ENCODE results near the gene ZNF705A. TPM values are rescaled to one million over a fixed set of nuclear protein-coding genes. Genes with fewer than 3 reads are reported as not detected.
A peak's percentile ranks its signal among the peaks of the same experiment; 100 is the strongest.
"Not testable (repeated sequence)": the region's sequence is repeated elsewhere in the genome, so short reads cannot be mapped to it uniquely, and the experiment has no call there.

The ZNF705A gene
- not detected for total RNA-seq
- long read RNA-seq, result 0 reads

GRCh38 chr12:8156845-8157244 is at the start of gene ZNF705A:
Gene ZNF705A (plus strand): TSS chr12:8157015. CDS start chr12:8172626, 15,611 bp downstream.
- DNase-seq, result no peak
- intact Hi-C loops (cut with DNase I), result no loop called here
- ATAC-seq, result no peak

- intact Hi-C loops (cut with DNase I), result loop anchor here (2.0 to 10.0 kb wide), 2 partner anchors 124 to 126 kb away; no protein-coding TSS in a partner anchor
- DNase-seq, result peak; percentile 77
- ATAC-seq, result peak; percentile 68 to 71
These were observed 47.9 kb upstream of the ZNF705A start for GRCh38 chr12:8108808-8109398.

DNA sequence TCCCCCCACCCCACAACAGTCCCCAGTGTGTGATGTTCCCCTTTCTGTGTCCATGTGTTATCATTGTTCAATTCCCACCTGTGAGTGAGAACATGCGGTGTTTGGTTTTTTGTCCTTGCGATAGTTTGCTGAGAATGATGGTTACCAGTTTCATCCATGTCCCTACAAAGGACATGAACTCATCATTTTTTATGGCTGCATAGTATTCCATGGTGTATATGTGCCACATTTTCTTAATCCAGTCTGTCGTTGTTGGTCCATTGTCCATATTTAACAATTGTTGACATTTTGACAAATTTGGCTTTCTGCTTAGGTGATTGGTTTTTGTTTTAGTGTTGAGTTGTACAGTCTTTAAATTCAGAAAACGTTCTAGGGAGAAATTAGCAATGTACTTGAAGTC is 43.7 kb upstream of the ZNF705A start:
- intact Hi-C loops (cut with DNase I), result not testable (repeated sequence)

DNA sequence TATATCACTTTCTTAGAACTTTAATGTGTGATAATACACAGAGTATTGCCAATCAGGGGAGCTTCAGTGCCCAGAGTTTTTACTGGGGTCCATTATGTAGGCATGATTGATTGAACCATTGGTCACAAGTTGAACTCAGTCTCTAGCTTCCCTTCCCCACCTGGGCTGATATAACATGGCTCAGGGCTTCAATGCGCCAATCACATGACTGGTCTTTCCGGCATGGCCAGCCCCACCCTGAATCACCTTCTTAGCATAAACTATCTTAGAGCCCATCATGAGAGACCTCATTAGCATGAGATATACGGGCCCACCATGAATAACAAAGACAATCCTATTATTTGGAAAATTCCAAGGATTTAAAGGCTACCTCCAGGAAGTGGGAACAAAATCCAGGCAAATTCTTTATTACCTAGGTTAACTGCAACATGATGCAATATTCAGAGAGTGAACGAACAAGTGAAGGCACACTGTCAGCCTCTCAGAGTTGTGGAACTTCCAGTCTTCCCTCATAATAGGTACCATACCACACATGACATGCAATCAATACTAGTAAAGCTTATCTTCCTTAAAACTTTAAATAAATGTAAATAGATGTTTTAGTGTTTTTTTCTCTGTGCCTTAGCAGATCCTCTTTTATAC is 36.6 kb upstream of the ZNF705A start:
- intact Hi-C loops (cut with DNase I), result no loop called here
- no peak for ATAC-seq

More for the DNA sequence above, 43.7 kb upstream of the ZNF705A start:
- ATAC-seq, DNase-seq: not testable (repeated sequence)

DNA sequence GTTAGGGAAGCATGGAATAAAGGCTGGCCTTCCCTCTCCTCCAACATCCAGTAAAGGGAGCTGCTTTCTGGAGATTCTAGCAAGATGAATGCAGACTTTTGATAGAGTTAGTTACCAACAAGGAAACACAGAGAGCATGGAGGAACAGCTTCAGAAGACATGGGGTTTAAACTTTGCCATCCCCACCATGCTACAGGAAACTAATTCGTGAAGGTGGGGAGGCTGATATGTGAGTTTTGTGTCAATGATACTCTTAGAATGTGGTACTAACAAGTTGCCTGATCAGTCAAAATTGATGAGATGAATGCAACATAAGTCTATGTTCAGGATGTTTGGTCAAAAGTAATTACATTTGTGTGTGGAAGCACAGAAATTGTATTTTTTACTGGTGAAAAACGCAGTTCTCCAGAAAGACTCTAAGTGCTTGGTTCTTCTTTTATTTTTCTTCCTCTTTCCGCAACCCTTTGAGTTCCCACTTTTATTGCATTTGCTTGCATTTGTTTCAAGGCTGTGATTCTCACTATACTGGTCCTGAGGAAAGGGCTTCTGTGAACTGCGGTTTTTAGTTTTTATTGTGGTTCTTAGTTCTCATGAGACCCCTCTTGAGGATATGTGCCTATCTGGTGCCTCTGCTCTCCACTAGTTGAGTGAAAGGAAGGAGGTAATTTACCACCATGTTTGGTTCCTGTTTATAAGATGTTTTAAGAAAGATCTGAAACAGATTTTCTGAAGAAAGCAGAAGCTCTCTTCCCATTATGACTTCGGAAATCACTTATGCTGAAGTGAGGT is 33.5 kb upstream of the ZNF705A start, which contains the start of gene CLEC4A:
Gene CLEC4A, plus strand, starts transcription at position 494 of the 789 bp plus-strand sequence. Its CDS starts 262 bp downstream, at position 756.
- ATAC-seq (peak in 1 of 2 donors; percentile 19), DNase-seq (no peak)
- intact Hi-C loops (cut with DNase I), result no loop called here

More for the DNA sequence above, 36.6 kb upstream of the ZNF705A start:
- no peak for DNase-seq

DNA sequence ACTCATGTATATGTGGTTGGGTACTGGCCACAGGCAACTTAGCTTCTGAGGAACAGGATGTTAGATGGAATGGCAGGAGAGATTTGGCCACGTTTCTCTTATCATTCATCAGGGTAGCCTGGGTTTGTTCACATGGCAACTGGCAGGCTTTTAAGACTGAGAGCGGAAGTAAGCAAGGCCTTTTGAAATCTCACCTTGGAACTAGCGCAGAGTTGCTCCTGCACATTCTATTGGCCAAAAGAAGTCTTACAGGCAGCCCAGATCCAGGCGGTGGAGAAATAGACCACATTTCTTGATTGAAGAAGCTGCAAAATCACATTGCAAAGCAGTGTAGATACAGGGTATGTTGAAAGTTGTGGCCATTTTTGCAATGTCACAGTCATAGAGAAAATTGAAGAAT is 29.7 kb upstream of the ZNF705A start:
- DNase-seq, result no peak
- ATAC-seq, result no peak
- intact Hi-C loops (cut with DNase I), result no loop called here

- intact Hi-C loops (cut with DNase I); DNase-seq; ATAC-seq: not testable (repeated sequence)
These were observed 23.0 kb upstream of the ZNF705A start for GRCh38 chr12:8133636-8134397.

DNA sequence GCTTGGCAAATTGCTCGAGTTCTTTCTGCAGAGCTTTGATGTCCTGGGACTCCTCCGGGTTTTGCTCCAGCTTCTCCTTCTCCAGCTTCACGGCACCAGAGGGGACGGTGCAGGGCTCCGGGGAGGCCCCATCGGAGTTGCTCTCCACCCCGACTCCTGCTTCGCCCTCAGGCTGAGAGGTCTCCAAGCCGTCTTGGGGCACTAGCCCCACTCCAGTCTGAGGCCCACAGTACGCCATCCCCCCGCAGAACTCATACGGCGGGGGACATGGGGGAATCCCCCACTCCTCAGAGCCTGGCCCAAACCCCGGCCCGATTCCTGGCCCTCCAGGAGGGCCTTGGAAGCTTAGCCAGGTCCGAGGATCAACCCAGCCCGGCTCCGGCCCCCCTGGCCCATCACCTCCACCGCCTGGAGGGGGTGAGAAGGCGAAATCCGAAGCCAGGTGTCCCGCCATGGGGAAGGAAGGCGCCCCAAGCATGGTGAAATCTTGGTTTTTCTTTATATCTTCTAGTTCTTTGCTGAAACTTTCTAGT is 22.4 kb upstream of the ZNF705A start:
- DNase-seq; ATAC-seq; intact Hi-C loops (cut with DNase I): not testable (repeated sequence)

DNA sequence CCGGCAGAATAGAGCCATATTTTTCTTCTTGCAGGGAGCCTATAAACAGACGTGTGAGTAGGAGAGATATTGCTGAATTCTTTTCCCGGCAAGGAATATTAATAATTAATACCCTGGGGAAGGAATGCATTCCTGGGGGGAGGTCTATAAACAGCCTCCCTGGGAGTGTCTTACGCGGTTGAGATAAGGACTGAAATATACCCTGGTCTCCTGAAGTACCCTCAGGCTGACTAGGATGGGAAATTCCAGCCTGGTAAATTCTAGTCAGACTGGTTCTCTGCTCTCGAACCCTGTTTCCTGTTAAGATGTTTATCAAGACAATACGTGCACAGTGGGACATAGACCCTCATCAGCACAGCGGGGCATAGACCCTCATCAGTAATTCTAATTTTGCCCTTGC is 15.2 kb upstream of the ZNF705A start:
- ATAC-seq; intact Hi-C loops (cut with DNase I); DNase-seq: not testable (repeated sequence)

GRCh38 chr12:8143261-8143660 is 13.6 kb upstream of the ZNF705A start:
- intact Hi-C loops (cut with DNase I), result no loop called here
- DNase-seq (no peak), ATAC-seq (no peak)

DNA sequence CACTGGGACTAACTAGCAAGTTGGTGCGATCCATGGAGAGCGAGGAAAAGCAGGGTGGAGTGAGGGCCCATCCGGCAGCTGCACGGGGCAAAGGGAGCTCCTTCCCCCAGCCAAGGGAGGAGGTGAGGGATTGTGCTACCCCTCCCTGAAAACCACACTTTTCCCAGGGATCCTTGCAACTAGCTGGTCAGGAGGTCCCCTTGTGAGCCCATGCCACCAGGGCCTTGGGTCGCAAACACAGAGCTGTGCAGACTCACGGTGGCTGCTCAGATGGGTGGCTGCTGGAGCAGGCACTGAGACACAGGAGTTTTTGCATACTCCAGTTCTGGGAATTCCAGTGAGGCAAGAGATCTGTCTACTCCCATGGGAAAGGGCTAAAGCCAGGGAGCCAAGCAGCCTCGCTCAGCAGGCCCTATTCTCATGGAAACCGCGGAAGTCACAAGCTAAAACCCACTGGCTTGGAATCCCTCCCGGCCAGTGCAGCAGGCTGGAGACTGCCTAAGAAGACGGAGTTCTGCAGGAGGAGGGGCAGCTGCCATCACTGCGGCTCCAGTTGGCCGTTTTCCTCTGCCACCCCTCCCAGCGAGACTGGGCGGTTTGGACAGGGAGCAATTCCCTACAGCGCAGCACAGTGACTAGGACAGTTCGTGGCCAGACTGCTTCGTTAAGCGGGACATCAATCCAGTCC is 10.9 kb upstream of the ZNF705A start:
- ATAC-seq, result peak; percentile 95 to 96
- peak; percentile 54 for DNase-seq
- intact Hi-C loops (cut with DNase I), result no loop called here

DNA sequence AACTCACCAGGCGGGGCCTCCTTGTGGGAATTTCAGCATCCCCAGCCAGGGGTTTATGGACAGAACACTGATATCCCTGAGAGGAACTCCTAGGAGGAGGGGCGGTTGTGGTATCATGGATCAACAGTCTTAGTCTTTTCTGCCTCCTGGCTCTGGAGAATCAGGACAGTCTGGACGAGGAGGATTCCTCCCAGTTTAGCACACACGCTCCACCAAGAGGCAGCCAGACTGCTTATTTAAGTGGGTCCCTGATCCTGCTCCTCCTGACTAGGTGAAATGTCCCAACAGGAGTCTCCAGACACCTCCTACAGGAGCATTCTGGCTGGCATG is 10.4 kb upstream of the ZNF705A start:
- DNase-seq (no peak), ATAC-seq (no peak)
- intact Hi-C loops (cut with DNase I), result no loop called here

GRCh38 chr12:8154526-8154925 is 2.3 kb upstream of the ZNF705A start:
- ATAC-seq, result no peak
- no peak for DNase-seq
- intact Hi-C loops (cut with DNase I), result no loop called here

DNA sequence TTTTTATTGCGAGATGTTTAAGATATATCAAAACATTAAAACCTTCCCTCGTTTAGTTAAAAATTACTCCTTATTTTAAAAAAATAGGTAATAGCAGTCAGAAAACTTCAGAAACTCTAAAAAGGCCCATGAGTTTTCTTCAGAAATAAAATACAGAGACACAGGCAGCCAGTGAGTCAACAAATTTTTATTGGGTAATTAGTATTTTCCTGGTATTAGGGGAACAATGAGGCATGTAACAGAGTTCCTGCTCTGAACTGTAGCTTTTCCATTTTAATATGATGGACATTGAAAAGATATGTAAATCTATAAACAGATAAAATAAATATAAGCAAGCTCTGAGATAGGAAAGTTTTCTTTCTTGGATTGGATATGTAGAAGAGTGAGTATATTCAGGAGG is 399 bp upstream of the ZNF705A start:
- DNase-seq (no peak), ATAC-seq (no peak)
- intact Hi-C loops (cut with DNase I), result no loop called here

DNA sequence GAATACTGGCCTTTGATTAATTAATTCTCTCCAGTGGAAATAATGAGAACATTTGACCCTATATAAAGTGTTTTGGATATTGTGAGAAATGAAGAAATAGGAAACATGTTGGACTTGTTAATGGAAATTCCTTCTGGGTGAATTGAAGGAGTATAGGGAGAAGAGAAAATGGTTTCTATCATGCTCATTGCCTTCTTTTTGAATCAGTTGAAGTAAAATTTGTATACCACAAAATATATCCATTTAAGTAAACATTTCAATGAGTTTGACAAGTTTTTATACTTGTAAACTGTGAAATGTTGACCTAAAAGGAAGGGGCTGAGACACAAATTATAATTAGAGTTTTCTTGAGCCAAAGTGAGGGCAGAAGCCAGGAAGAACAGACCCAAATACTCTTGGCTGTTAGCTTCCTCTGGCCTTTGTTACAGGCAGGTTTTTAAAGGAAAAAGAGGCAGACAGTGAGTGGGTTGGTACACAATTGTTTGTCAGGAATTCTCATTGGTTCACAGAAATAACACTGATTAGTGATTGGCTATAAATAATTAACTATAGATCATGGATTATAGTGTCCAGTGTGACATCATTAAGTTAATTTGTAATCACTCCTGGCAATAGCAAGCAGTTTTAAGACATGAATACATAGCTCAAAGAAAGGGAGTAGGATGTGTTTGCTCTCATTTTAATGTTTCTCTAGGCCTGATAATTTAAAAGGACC is 826 bp downstream of the ZNF705A start:
- intact Hi-C loops (cut with DNase I), result no loop called here
- DNase-seq (no peak), ATAC-seq (no peak)

DNA sequence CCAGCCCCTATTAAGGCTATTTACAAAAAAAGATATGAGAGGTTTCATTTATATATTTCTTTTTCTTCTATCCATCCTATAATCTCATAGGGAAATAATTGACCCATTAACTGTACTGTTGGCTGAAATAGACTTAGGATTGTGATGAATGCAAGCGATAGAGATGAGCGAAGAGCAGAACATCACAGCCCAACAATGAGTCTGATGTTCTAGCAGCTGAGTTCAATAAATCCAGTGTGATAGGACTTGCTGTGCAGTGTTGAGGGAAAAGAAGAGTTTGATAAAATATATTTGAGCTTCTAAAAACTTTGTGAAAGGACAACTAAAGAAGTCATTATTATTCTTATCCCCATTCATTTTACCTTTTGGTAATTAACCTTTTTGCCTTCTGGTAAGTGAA is 16.1 kb downstream of the ZNF705A start:
- ATAC-seq; DNase-seq; intact Hi-C loops (cut with DNase I): not testable (repeated sequence)

- DNase-seq (peak; percentile 87), ATAC-seq (peak; percentile 59 to 77)
- intact Hi-C loops (cut with DNase I), result not testable (repeated sequence)
These were observed 23.3 kb downstream of the ZNF705A start for GRCh38 chr12:8179989-8180585.

All from left cardiac atrium (tissue), 4 donors.